ENCODE data around the gene ATP13A4. TPM values are rescaled to one million over a fixed set of nuclear protein-coding genes. Genes with fewer than 3 reads are reported as not detected.

Gene ATP13A4
- total RNA-seq, 1 donor from 2014 or later: not detected

DNA sequence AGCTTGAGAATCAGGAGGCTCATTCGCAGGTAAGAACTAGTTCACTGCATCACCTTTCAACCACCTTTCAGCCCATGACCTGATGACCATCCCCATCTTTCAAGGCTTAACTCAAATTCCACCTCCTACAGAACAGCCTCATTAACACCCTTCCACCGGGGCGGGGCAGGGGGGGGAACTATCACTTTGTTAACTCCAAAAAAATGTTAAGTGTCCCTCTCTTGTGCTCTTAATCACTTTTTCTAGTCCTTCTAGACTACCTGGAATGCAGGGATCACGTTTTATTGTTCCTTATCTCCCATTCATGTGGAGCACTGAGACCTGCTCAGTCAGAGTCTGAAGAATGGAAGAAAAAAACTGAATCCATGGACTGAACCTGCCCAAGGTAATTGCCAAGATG is 51.8 kb downstream of the ATP13A4 start:
- H3K9me3 ChIP-seq: no peaks in the 10 kb centered on the region
- no peak overlapping the region for H3K4me3 ChIP-seq
- TF ChIP-seq, protein P1, sequence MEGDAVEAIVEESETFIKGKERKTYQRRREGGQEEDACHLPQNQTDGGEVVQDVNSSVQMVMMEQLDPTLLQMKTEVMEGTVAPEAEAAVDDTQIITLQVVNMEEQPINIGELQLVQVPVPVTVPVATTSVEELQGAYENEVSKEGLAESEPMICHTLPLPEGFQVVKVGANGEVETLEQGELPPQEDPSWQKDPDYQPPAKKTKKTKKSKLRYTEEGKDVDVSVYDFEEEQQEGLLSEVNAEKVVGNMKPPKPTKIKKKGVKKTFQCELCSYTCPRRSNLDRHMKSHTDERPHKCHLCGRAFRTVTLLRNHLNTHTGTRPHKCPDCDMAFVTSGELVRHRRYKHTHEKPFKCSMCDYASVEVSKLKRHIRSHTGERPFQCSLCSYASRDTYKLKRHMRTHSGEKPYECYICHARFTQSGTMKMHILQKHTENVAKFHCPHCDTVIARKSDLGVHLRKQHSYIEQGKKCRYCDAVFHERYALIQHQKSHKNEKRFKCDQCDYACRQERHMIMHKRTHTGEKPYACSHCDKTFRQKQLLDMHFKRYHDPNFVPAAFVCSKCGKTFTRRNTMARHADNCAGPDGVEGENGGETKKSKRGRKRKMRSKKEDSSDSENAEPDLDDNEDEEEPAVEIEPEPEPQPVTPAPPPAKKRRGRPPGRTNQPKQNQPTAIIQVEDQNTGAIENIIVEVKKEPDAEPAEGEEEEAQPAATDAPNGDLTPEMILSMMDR (IDR thresholded peaks at IDR 0.05): no peak
- H3K4me1 ChIP-seq: no peaks in the 10 kb centered on the region
- intact Hi-C loops (cut with DNase I): no loop called here
- no peaks in the 10 kb centered on the region for H3K36me3 ChIP-seq
- DNase-seq (ENCODE audit: low spot score in 2 of 2): no peak
- no peak overlapping the region for H3K27ac ChIP-seq
- H3K27me3 ChIP-seq: no peaks in the 10 kb centered on the region

DNA sequence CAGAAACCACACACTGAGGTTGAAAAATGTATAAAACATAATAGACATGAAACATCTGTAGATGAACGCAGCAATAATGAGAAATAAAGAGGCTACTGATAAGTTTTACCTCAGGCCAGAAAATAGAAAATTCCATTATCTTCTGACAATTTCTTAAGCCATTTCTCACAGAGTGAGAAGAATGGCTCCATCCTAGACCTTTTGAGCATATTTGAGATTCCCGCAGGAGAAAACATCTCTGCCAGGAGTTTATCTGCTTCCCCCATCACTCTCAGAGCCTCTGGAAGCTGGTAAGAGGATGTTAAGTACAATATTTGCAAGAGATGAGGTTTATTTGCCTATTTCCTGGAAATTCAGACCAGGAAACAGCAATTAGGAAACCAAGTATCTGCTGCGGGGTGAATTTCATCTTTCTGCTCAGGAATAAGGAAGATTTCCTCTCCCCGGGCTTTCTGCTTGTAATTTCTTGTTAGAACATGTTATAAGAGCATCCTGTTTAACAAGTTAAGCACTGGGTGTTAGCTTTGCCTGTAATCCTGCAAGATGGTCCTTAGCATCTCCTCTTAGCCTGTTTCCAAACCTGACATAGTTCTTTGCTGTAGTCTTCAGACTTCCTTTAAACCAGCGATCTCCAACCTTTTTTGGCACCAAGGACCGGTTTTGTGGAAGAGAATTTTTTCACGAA is 54.8 kb downstream of the ATP13A4 start:
- Histone ChIP-seq H3K27ac (no peak overlapping the region), H3K4me1 (no peaks in the 10 kb centered on the region), H3K36me3 (no peaks in the 10 kb centered on the region), H3K4me3 (no peak overlapping the region), H3K9me3 (no peaks in the 10 kb centered on the region), H3K27me3 (no peaks in the 10 kb centered on the region)
- DNase-seq (ENCODE audit: low spot score in 2 of 2): no peak
- intact Hi-C loops (cut with DNase I): no loop called here
- TF ChIP-seq, protein P1 (IDR thresholded peaks at IDR 0.05): no peak

DNA sequence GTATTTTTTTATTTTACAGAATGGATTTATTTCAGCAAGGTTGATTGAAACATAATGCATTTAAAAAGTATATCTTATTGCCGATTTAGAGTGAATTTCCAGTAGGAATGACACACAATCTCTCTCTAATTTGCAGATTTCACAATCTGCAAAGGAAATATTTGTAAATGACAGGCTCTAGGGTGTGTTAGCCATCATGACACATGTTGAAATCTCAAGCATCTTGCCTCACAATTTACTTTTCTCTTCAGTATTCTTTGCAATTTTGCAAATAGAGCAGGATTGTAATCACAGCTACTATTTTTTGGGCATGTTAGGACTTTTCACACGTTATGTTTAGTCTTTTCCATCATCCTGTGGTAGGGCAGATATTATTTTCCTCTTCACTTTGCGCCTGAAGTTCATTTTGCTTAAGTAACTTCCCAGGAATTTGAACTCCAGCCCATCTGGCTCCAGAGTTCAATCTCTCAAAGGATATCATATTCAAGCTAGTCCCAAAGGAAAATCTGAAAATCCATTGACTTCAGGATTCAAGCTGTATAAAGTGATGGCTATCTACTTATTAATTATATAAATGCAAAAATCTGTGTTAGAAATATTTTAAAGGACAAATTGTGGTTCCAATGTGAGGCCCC is 55.4 kb downstream of the ATP13A4 start:
- TF ChIP-seq, protein P1 (IDR thresholded peaks at IDR 0.05): no peak
- intact Hi-C loops (cut with DNase I): no loop called here
- no peaks in the 10 kb centered on the region for H3K36me3 ChIP-seq

DNA sequence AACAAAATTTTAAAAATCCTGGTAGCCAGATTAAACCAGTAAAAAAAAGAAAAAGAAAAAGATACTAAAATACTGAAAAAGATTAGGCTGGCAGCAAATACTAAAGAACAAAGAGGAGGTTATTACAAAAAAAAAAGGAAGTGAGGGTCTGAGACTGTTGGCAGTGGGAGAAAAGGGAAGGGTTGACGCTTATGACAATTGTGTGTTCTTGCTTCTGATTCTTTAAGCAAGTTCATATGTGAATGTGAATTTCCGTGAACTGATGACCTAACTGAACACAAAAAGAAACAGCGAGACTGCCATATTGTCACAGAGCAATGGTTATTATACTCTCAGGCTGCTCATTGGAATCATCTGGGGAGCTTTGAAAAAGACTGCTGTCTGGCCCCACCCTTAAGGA is 56.5 kb downstream of the ATP13A4 start:
- TF ChIP-seq, protein P1 (IDR thresholded peaks at IDR 0.05): no peak
- Histone ChIP-seq H3K27ac (no peak overlapping the region), H3K9me3 (no peaks in the 10 kb centered on the region), H3K36me3 (no peaks in the 10 kb centered on the region), H3K4me3 (no peak overlapping the region), H3K4me1 (no peaks in the 10 kb centered on the region), H3K27me3 (no peaks in the 10 kb centered on the region)
- intact Hi-C loops (cut with DNase I): no loop called here
- DNase-seq (ENCODE audit: low spot score in 2 of 2): no peak

More for the DNA sequence above, 55.4 kb downstream of the ATP13A4 start:
- no peak overlapping the region for H3K4me3 ChIP-seq
- no peak overlapping the region for H3K27ac ChIP-seq
- no peaks in the 10 kb centered on the region for H3K27me3 ChIP-seq
- H3K4me1 ChIP-seq: no peaks in the 10 kb centered on the region
- no peak for DNase-seq (ENCODE audit: low spot score in 2 of 2)
- H3K9me3 ChIP-seq: no peaks in the 10 kb centered on the region

DNA sequence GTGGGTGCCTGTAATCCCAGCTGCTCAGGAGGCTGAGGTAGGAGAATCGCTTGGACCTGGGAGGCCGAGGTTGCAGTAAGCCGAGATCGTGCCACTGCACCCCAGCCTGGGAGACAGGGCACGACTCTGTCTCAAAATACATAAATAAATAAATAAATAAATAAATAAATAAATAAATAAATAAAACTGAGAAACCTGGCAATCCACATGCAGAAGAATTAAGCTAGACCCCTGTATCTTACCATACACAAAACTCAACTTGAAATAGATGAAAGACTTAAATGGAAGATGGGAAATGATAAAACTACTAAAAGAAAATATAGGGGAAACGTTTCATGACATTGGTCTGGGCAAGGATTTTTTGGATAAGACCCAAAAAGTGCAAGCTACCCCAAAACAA is 58.0 kb downstream of the ATP13A4 start:
- no peaks in the 10 kb centered on the region for H3K36me3 ChIP-seq
- H3K27me3 ChIP-seq: no peaks in the 10 kb centered on the region
- intact Hi-C loops (cut with DNase I): no loop called here
- TF ChIP-seq, protein P1 (IDR thresholded peaks at IDR 0.05): no peak
- no peak overlapping the region for H3K4me3 ChIP-seq
- no peak overlapping the region for H3K27ac ChIP-seq
- H3K9me3 ChIP-seq: no peaks in the 10 kb centered on the region
- H3K4me1 ChIP-seq: no peaks in the 10 kb centered on the region
- no peak for DNase-seq (ENCODE audit: low spot score in 2 of 2)
